K562 (cell line): ENCODE data around the gene AP2M1. TPM values are rescaled to one million over a fixed set of nuclear protein-coding genes. Genes with fewer than 3 reads are reported as not detected.

Experiments
- ATF2 ChIP-seq: sonication (generic); formaldehyde crosslinking; IDR thresholded peaks from 2 replicates; pipeline ENCODE4 v1.8.1; 2022; ENCODE audit warnings: missing genetic modification reagents
- BHLHE40 ChIP-seq: IDR thresholded peaks from 2 replicates; pipeline ENCODE4 v1.6.1; 2011; ENCODE audit warnings: low read length, improper control_type of control experiment
- CHCHD3 ChIP-seq: fragments of 250-450 bp; sonication (Bioruptor Pico); IDR thresholded peaks from 2 replicates; pipeline ENCODE4 v2.1.2; 2022; ENCODE audit warnings: mild to moderate bottlenecking
- ESRRA ChIP-seq: fragments of 450-650 bp; IDR thresholded peaks from 2 replicates; pipeline ENCODE4 v1.6.1; 2014; ENCODE audit warnings: low read depth, mild to moderate bottlenecking, moderate library complexity, borderline replicate concordance
- FOSL1 ChIP-seq: fragments of 200-800 bp; sonication (Bioruptor generic); conservative IDR thresholded peaks from 2 replicates; pipeline ENCODE4 v1.6.1; 2016; ENCODE audit warnings: missing genetic modification characterization, missing compliant biosample characterization
- HMG20B ChIP-seq: fragments of 250-450 bp; sonication (Bioruptor Pico); IDR thresholded peaks from 2 replicates; pipeline ENCODE4 v1.5.0; 2021; ENCODE audit warnings: mild to moderate bottlenecking
- KDM1A ChIP-seq, 2 experiments: fragments of 450-650 bp; IDR thresholded peaks; 2 replicates each; pipeline ENCODE4 v1.6.1; 2016; ENCODE audit warnings: mild to moderate bottlenecking in 2 of 2
- NCOA2 ChIP-seq, 2 experiments: fragments of 450-650 bp; IDR thresholded peaks; 2 replicates each; pipeline ENCODE4 v1.6.1; 2018; ENCODE audit warnings: mild to moderate bottlenecking in 2 of 2, moderate library complexity in 1 of 2; ENCODE audit not compliant: partially characterized antibody in 2 of 2
- NR2C2 ChIP-seq, 2 experiments: fragments of 200-800 bp in 1 of 2; sonication (Bioruptor generic) in 1 of 2; sonication (generic) in 1 of 2; formaldehyde crosslinking in 1 of 2; IDR thresholded peaks; 2 replicates each; pipeline versions ENCODE4 v1.6.1 to v1.8.0; 2016 to 2022; ENCODE audit warnings: mild to moderate bottlenecking in 1 of 2, missing compliant biosample characterization in 1 of 2, missing genetic modification characterization in 1 of 2, missing genetic modification reagents in 1 of 2
- NRF1 ChIP-seq, 2 experiments: fragments of 450-650 bp; IDR thresholded peaks in 1 of 2; conservative IDR thresholded peaks in 1 of 2; 2 replicates each; pipeline ENCODE4 v1.6.1; 2014; ENCODE audit warnings: mild to moderate bottlenecking in 2 of 2
- SIN3A ChIP-seq, 2 experiments: fragments of 150-350 bp in 1 of 2; IDR thresholded peaks; 2 replicates each; pipeline ENCODE4 v1.6.1; 2011 to 2016; ENCODE audit warnings: borderline replicate concordance in 2 of 2, low read depth in 2 of 2, low read length in 2 of 2, mild to moderate bottlenecking in 2 of 2, moderate library complexity in 2 of 2; ENCODE audit not compliant: control insufficient read depth in 1 of 2
- TAF1 ChIP-seq: IDR thresholded peaks from 2 replicates; pipeline ENCODE4 v1.6.1; 2011; ENCODE audit warnings: mild to moderate bottlenecking, low read length, moderate library complexity; ENCODE audit not compliant: insufficient read depth, control insufficient read depth, severe bottlenecking; ENCODE audit errors: extremely low read depth
- TCF7 ChIP-seq: sonication (generic); IDR thresholded peaks from 2 replicates; pipeline ENCODE4 v1.6.1; 2016; ENCODE audit warnings: antibody characterized with exemption, borderline replicate concordance
- ZNF644 ChIP-seq: fragments of 200-800 bp; sonication (Bioruptor generic); IDR thresholded peaks from 2 replicates; pipeline ENCODE4 v1.6.1; 2016; ENCODE audit warnings: low read depth, missing genetic modification characterization, missing compliant biosample characterization
- polyA plus RNA-seq, 8 experiments: library from polyadenylated mRNA; depleted of rRNA in 4 of 8; stranded (reverse) in 5 of 8; unstranded in 3 of 8; fragments of >200 nt; fragmentation: Nextera tagmentation in 2 of 8; fragmentation: Illumina TruSeq in 1 of 8; extraction: Ambion mirVana in 2 of 8; extraction: Trizol in 1 of 8; gene quantifications; 2 replicates each; pipeline versions ENCODE4 v1.2.1 to v1.2.3, GENCODE V29; 2011 to 2014; ENCODE audit warnings: inconsistent platforms in 1 of 8, missing spikeins in 1 of 8
- total RNA-seq, 7 experiments: library from RNA; depleted of rRNA in 6 of 7; stranded (reverse); fragments of >200 nt in 6 of 7; fragmentation: Illumina TruSeq in 2 of 7; extraction: Trizol in 2 of 7; gene quantifications; 2 replicates each; pipeline versions ENCODE4 v1.2.1 to v1.2.3, GENCODE V29; 2011 to 2021; ENCODE audit warnings: low replicate concordance in 1 of 7
- TF ChIP-seq, protein P1 (sequence below): fragments of 450-650 bp; IDR thresholded peaks from 2 replicates; pipeline ENCODE4 v1.6.1; 2014; ENCODE audit warnings: low read depth, mild to moderate bottlenecking, moderate library complexity, borderline replicate concordance
- TF ChIP-seq, protein P2 (sequence below): sonication (generic); formaldehyde crosslinking; IDR thresholded peaks from 2 replicates; pipeline ENCODE4 v1.8.1; 2023; ENCODE audit warnings: missing genetic modification reagents, mild to moderate bottlenecking, borderline replicate concordance

The AP2M1 gene
- total and polyA plus RNA-seq, 9 of the 15 experiments (the other 6 are each of a cell fraction or from before 2014, with no cell fraction given): 118 to 505 (median 296) TPM

DNA sequence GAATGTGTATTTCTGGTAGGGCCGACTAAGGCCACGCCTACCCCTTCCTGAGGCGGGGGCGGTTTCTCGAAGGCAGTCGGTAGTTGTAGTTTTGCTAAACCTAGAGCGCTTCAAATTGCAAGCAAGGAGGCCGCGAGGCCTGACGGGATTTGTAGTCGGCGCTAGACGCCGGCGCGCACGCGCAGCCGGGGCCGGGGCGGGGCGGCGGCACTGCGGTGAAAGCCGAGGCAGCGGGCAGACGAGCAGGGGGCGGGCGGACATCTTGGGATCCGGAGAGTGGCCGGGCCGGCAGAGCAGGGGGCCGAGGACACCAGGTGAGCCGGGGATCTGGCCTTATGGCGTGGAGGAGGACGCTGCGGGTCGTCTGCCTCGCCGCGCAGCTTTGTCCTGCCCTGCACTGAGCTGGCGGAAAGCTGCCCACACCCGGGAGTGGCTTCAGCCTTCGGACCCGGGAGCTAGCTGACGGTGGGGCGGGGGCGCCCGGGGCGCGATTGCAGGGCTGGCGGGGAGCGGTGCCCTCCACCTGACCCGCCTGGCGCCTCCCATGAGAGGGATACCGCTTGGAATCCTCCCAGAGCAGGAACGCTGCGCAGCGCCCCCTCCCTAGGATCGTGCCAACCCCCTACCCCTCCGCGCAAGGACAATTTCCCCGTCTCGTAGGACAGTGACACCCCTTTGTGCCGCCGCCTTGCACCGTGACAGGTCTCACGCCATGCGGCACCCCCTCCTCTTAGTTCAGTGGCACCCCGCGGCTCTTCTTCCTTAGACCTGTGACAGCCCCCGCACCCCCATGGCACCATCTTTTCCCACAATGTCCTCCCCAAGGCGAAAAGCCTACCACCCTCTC lies at the start of gene AP2M1 (continued):
- TF ChIP-seq, protein P1, sequence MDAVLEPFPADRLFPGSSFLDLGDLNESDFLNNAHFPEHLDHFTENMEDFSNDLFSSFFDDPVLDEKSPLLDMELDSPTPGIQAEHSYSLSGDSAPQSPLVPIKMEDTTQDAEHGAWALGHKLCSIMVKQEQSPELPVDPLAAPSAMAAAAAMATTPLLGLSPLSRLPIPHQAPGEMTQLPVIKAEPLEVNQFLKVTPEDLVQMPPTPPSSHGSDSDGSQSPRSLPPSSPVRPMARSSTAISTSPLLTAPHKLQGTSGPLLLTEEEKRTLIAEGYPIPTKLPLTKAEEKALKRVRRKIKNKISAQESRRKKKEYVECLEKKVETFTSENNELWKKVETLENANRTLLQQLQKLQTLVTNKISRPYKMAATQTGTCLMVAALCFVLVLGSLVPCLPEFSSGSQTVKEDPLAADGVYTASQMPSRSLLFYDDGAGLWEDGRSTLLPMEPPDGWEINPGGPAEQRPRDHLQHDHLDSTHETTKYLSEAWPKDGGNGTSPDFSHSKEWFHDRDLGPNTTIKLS: peak; percentile 79; the same call in 1 of the 2 replicates
- no peak for TF ChIP-seq ATF2
- TF ChIP-seq TAF1: peak; percentile 89
- TF ChIP-seq, protein P2, sequence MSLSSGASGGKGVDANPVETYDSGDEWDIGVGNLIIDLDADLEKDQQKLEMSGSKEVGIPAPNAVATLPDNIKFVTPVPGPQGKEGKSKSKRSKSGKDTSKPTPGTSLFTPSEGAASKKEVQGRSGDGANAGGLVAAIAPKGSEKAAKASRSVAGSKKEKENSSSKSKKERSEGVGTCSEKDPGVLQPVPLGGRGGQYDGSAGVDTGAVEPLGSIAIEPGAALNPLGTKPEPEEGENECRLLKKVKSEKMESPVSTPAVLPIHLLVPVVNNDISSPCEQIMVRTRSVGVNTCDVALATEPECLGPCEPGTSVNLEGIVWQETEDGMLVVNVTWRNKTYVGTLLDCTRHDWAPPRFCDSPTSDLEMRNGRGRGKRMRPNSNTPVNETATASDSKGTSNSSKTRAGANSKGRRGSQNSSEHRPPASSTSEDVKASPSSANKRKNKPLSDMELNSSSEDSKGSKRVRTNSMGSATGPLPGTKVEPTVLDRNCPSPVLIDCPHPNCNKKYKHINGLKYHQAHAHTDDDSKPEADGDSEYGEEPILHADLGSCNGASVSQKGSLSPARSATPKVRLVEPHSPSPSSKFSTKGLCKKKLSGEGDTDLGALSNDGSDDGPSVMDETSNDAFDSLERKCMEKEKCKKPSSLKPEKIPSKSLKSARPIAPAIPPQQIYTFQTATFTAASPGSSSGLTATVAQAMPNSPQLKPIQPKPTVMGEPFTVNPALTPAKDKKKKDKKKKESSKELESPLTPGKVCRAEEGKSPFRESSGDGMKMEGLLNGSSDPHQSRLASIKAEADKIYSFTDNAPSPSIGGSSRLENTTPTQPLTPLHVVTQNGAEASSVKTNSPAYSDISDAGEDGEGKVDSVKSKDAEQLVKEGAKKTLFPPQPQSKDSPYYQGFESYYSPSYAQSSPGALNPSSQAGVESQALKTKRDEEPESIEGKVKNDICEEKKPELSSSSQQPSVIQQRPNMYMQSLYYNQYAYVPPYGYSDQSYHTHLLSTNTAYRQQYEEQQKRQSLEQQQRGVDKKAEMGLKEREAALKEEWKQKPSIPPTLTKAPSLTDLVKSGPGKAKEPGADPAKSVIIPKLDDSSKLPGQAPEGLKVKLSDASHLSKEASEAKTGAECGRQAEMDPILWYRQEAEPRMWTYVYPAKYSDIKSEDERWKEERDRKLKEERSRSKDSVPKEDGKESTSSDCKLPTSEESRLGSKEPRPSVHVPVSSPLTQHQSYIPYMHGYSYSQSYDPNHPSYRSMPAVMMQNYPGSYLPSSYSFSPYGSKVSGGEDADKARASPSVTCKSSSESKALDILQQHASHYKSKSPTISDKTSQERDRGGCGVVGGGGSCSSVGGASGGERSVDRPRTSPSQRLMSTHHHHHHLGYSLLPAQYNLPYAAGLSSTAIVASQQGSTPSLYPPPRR (CRISPR knock-in tag): peak; percentile 54; the same call in 1 of the 2 replicates
- TF ChIP-seq ESRRA: peak; percentile 53; the same call in 1 of the 2 replicates
- TF ChIP-seq CHCHD3: no peak
- peak; percentile 89 for TF ChIP-seq ZNF644
- TF ChIP-seq FOSL1 (tag): 0 out of 2 replicates have a peak, but pooled peaks have one; percentile 26
- no peak for TF ChIP-seq BHLHE40
- TF ChIP-seq SIN3A (IDR thresholded peaks at IDR 0.05; ENCODE audit: borderline replicate concordance in 2 of 2, control insufficient read depth in 1 of 2, low read depth in 2 of 2, low read length in 2 of 2): peak in 1 of 2 experiments; percentile 83; a peak in 2 of 4 replicates
- peak; percentile 98 for TF ChIP-seq NRF1 (conservative IDR thresholded peaks at IDR 0.05 in 1 of 2, IDR thresholded peaks at IDR 0.05 in 1 of 2)
- no peak for TF ChIP-seq HMG20B (CRISPR knock-in tag)
- TF ChIP-seq NR2C2 (CRISPR knock-in tag; IDR thresholded peaks at IDR 0.05): no peak
- TF ChIP-seq NR2C2 (tag; IDR thresholded peaks at IDR 0.05): peak; percentile 93
- no peak for TF ChIP-seq NCOA2 (IDR thresholded peaks at IDR 0.05; ENCODE audit: partially characterized antibody in 2 of 2)
- TF ChIP-seq TCF7: peak; percentile 39; the same call in 1 of the 2 replicates
- no peak for TF ChIP-seq KDM1A (IDR thresholded peaks at IDR 0.05)
